ENCODE data around the gene GJB4.

DNA sequence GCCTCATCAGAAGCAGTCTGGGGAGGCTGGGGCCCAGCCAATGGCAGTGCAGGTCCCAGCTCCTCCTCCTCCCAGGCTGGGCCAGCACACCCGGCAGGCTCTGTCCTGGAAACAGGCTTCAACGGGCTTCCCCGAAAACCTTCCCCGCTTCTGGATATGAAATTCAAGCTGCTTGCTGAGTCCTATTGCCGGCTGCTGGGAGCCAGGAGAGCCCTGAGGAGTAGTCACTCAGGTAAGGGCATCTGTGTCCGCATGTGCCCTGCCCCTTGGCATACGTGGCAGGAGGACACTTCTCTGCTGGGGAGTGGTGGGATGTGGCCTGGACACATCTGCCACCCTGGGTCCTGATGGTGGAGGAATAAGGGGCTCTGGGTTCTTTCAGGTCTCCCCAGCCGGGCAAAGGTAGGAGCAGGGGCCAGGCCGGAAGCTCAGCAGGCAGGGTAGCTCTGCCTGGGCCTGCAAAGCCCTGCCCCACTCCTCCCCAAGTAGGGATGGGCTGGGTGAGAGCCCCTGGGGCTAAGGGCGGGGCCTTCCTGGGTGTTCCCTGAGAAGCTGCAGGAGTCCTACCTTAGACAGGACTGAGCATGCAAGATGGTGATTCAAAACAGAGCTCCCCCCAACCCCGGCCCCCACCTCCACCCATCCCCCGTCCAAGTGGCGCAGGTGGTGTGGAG is 4.4 kb upstream of the GJB4 start, which contains the start of gene GJB5:
- TF ChIP-seq, protein P1, sequence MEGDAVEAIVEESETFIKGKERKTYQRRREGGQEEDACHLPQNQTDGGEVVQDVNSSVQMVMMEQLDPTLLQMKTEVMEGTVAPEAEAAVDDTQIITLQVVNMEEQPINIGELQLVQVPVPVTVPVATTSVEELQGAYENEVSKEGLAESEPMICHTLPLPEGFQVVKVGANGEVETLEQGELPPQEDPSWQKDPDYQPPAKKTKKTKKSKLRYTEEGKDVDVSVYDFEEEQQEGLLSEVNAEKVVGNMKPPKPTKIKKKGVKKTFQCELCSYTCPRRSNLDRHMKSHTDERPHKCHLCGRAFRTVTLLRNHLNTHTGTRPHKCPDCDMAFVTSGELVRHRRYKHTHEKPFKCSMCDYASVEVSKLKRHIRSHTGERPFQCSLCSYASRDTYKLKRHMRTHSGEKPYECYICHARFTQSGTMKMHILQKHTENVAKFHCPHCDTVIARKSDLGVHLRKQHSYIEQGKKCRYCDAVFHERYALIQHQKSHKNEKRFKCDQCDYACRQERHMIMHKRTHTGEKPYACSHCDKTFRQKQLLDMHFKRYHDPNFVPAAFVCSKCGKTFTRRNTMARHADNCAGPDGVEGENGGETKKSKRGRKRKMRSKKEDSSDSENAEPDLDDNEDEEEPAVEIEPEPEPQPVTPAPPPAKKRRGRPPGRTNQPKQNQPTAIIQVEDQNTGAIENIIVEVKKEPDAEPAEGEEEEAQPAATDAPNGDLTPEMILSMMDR (IDR thresholded peaks at IDR 0.05) = no peak
- no peak for TF ChIP-seq POLR2A (IDR thresholded peaks at IDR 0.05)
